ENCODE measurements around the gene RLIM.

DNA sequence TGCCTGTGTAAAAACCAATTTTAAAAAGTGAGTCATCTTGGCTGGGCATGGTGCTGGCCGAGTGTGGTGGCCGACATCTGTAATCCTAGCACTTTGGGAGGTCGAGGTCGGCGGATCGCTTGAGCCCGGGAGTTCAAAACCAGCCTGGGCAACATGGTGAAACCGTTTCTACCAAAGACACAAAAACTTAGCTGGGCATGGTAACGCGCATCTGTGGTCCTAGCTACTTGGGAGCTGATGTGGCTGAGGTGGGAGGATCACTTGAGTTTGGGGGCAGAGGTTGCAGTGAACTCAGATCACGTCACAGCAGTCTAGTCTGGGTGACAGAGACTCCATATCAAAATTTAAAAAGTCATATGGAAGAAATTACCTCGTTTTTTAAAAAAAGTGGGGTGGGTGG, 7.6 kb downstream of the RLIM start:
- TF ChIP-seq BHLHE40 (IDR thresholded peaks at IDR 0.05; ENCODE audit: borderline replicate concordance) (no peak), FOXA1 (IDR thresholded peaks at IDR 0.05) (no peak), ARNT (IDR thresholded peaks at IDR 0.05) (no peak)

Measured in HEK293T (cell line).